ENCODE measurements around the gene KCTD8. TPM values are rescaled to one million over a fixed set of nuclear protein-coding genes. Genes with fewer than 3 reads are reported as not detected.

Gene KCTD8
- total RNA-seq, 6 donors from 2014 or later, result 0.10 TPM; not detected in 5

DNA sequence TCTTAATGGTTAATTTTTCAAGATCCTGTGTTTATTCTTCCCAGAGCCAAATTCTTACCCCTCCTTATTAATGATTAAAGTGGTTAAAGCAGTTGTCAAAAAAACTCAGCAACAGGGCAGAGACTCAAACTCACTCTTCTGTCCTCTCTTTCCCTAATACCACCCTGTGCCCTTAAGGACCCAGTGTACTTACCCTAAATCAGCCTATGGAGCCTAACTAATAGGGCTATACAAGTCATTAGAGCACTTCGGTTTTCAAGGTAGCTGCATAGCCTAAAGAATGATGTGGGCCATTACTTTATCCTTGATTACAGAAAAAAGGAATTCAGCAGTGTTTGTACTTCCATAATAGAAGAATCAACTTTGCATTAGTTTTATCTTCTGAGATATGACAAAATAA, 216.3 kb downstream of the KCTD8 start:
- Histone ChIP-seq H3K36me3 (no peaks in the 10 kb centered on the region), H3K27me3 (no peaks in the 10 kb centered on the region), H3K27ac (no peak overlapping the region), H3K9me3 (no peaks in the 10 kb centered on the region), H3K4me1 (no peaks in the 10 kb centered on the region), H3K4me3 (no peak overlapping the region)
- WGBS, 2 donors, result 47 to 58% methylated on average over 1 of the region's 1 CpG
- no peak for DNase-seq
- no peak for ATAC-seq (ENCODE audit: low FRiP score in 2 of 2)
- TF ChIP-seq POLR2A (IDR thresholded peaks at IDR 0.05) (no peak), EP300 (IDR thresholded peaks at IDR 0.05) (no peak), POLR2AphosphoS5 (IDR thresholded peaks at IDR 0.05) (no peak)
- TF ChIP-seq, protein P1, sequence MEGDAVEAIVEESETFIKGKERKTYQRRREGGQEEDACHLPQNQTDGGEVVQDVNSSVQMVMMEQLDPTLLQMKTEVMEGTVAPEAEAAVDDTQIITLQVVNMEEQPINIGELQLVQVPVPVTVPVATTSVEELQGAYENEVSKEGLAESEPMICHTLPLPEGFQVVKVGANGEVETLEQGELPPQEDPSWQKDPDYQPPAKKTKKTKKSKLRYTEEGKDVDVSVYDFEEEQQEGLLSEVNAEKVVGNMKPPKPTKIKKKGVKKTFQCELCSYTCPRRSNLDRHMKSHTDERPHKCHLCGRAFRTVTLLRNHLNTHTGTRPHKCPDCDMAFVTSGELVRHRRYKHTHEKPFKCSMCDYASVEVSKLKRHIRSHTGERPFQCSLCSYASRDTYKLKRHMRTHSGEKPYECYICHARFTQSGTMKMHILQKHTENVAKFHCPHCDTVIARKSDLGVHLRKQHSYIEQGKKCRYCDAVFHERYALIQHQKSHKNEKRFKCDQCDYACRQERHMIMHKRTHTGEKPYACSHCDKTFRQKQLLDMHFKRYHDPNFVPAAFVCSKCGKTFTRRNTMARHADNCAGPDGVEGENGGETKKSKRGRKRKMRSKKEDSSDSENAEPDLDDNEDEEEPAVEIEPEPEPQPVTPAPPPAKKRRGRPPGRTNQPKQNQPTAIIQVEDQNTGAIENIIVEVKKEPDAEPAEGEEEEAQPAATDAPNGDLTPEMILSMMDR (IDR thresholded peaks at IDR 0.05), result no peak

DNA sequence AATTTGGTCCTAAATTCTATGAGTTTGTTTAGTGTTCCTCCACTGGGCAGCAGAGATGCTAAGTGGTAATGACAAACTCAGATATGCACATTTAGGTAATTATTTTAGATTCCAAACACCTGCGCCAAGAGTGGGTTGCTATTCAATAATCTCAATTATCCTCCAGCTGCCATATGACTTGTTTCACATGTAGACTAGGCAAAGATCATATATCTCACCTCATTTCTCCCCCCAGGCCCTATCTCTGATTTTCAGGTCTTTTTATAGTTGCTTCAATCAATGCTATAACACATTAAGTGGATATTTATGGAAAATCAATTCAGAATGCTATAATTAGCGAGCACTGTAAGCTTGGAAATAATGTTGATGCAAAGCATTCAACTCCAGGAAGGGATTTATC, 217.6 kb downstream of the KCTD8 start:
- 85 to 89% methylated on average over 2 of the region's 2 CpGs for WGBS, 2 donors
- no peaks in the 10 kb centered on the region for H3K9me3 ChIP-seq

DNA sequence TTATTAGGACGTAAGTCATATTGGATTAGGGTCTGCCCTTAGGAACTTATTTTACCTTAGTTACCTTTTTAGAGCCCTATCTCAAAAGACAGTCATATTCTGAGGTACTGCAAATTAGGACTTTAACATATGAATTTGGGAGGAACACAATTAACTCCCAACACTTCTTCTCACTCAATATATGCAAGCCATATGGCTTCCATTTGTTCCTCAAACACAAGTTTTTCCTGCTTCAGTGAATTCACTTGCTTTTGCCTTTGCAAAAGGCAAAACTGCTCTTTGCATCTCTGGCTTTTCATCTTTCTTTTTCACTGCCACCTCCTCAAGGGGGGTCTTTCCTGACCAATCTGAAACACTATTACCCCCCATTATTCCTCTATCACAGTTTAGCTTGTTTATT, 220.3 kb downstream of the KCTD8 start:
- no peak overlapping the region for H3K4me3 ChIP-seq
- WGBS, 2 donors, result 75 to 86% methylated on average over 1 of the region's 1 CpG

More for the DNA sequence above, 217.6 kb downstream of the KCTD8 start:
- TF ChIP-seq POLR2A (IDR thresholded peaks at IDR 0.05) (no peak), POLR2AphosphoS5 (IDR thresholded peaks at IDR 0.05) (no peak), EP300 (IDR thresholded peaks at IDR 0.05) (no peak)
- TF ChIP-seq, protein P1 (IDR thresholded peaks at IDR 0.05), result no peak
- no peak for DNase-seq
- Histone ChIP-seq H3K27ac (no peak overlapping the region), H3K27me3 (no peaks in the 10 kb centered on the region), H3K4me3 (no peak overlapping the region), H3K36me3 (no peaks in the 10 kb centered on the region), H3K4me1 (no peaks in the 10 kb centered on the region)
- ATAC-seq (ENCODE audit: low FRiP score in 2 of 2), result no peak

DNA sequence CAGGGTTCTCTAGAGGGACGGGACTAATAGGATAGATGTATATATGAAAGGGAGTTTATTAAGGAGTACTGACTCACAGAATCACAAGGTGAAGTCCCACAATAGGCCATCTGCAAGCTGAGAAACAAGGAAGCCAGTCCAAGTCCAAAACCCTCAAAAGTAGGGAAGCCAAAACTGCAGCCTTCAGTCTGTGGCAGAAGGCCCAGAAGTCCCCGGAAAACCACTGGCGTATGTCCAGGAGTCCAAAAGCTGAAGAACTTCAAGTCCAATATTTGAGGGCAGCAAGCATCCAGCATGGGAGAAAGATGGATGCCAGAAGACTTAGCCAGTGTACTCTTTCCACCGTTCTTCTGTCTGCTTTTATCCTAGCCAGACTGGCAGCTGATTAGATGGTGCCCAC, 227.2 kb downstream of the KCTD8 start:
- no peak overlapping the region for H3K4me3 ChIP-seq
- ATAC-seq (ENCODE audit: low FRiP score in 2 of 2) (no peak), DNase-seq (no peak)
- H3K4me1 ChIP-seq, result no peaks in the 10 kb centered on the region
- 88 to 90% methylated on average over 4 of the region's 4 CpGs for WGBS, 2 donors
- H3K27me3 ChIP-seq, result no peaks in the 10 kb centered on the region
- H3K9me3 ChIP-seq, result no peaks in the 10 kb centered on the region
- no peaks in the 10 kb centered on the region for H3K36me3 ChIP-seq
- TF ChIP-seq EP300 (IDR thresholded peaks at IDR 0.05) (no peak), POLR2A (IDR thresholded peaks at IDR 0.05) (no peak), POLR2AphosphoS5 (IDR thresholded peaks at IDR 0.05) (no peak)
- TF ChIP-seq, protein P1 (IDR thresholded peaks at IDR 0.05), result no peak
- no peak overlapping the region for H3K27ac ChIP-seq

More for the DNA sequence above, 220.3 kb downstream of the KCTD8 start:
- no peak for ATAC-seq (ENCODE audit: low FRiP score in 2 of 2)
- TF ChIP-seq POLR2A (IDR thresholded peaks at IDR 0.05) (no peak), POLR2AphosphoS5 (IDR thresholded peaks at IDR 0.05) (no peak), EP300 (IDR thresholded peaks at IDR 0.05) (no peak)
- TF ChIP-seq, protein P1 (IDR thresholded peaks at IDR 0.05), result no peak
- no peaks in the 10 kb centered on the region for H3K27me3 ChIP-seq
- no peaks in the 10 kb centered on the region for H3K4me1 ChIP-seq
- no peaks in the 10 kb centered on the region for H3K36me3 ChIP-seq
- no peak overlapping the region for H3K27ac ChIP-seq
- no peaks in the 10 kb centered on the region for H3K9me3 ChIP-seq
- DNase-seq, result no peak

DNA sequence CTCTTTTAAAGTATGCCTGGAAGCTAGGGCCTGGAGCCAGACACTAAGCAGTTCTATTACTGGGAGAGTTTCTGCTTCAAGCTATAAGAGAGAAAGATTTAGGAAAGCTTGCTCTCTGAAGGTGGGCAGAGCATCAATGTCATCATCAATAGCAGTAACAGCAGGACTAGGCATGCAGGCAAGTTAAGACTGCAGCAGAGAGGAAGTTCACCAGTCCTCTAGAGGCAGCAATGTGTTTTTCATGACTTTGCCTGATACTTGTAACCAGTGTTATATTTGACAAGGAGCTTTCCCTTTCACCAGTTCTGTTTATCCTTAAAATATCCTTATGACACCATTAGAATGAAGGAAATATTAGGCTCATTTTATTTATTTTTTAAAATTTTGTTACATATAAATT, 237.9 kb downstream of the KCTD8 start:
- H3K4me1 ChIP-seq, result no peaks in the 10 kb centered on the region
- TF ChIP-seq EP300 (IDR thresholded peaks at IDR 0.05), result no peak
- no peak for TF ChIP-seq POLR2AphosphoS5 (IDR thresholded peaks at IDR 0.05)
- no peak for TF ChIP-seq POLR2A (IDR thresholded peaks at IDR 0.05)
- TF ChIP-seq, protein P1 (IDR thresholded peaks at IDR 0.05), result no peak
- no peaks in the 10 kb centered on the region for H3K27me3 ChIP-seq
- no peak overlapping the region for H3K27ac ChIP-seq
- DNase-seq (no peak), ATAC-seq (ENCODE audit: low FRiP score in 2 of 2) (no peak)
- H3K36me3 ChIP-seq, result no peaks in the 10 kb centered on the region
- no peak overlapping the region for H3K4me3 ChIP-seq
- no peaks in the 10 kb centered on the region for H3K9me3 ChIP-seq
